Choroid plexus epithelial cell (primary cell): Measurements from ENCODE around the gene DUSP3.
A peak's percentile ranks its signal among the peaks of the same experiment; 100 is the strongest.

Source experiments
- DNase-seq: peaks from one replicate; pipeline ENCODE4 v3.0.0-alpha.2; 2010; ENCODE audit warnings: low read depth
- H3K4me3 ChIP-seq: 2 replicates; pipeline ENCODE4 v1.5.1; 2011; ENCODE audit warnings: low read depth, mild to moderate bottlenecking, control low read depth, low read length, moderate library complexity
- TF ChIP-seq, protein P1 (sequence below): conservative IDR thresholded peaks from 2 replicates; pipeline ENCODE4 v1.5.1; 2011; ENCODE audit warnings: low read depth, mild to moderate bottlenecking, control low read depth, inconsistent platforms, low read length, moderate library complexity

DUSP3 gene

DNA sequence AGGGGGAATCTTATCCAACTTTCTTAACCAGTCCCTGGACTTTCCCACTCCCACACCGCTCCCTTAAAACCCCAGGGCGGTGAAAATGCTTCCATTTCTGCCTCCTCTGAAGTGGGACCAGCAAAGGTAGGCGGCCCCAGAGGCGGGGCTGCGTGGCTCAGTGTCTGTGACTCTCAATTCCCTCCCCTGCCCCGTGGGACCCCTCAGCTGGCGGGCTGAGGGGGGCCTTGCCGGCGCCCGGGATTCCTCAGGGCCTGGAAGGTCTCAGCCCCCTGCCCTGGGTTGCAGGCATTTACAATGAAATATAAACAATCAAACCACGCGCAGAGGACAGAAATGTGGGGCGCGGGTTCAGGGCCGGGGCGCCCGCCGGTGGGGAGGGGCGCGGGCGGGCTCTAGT, 23.8 kb downstream of the DUSP3 start:
- TF ChIP-seq, protein P1, sequence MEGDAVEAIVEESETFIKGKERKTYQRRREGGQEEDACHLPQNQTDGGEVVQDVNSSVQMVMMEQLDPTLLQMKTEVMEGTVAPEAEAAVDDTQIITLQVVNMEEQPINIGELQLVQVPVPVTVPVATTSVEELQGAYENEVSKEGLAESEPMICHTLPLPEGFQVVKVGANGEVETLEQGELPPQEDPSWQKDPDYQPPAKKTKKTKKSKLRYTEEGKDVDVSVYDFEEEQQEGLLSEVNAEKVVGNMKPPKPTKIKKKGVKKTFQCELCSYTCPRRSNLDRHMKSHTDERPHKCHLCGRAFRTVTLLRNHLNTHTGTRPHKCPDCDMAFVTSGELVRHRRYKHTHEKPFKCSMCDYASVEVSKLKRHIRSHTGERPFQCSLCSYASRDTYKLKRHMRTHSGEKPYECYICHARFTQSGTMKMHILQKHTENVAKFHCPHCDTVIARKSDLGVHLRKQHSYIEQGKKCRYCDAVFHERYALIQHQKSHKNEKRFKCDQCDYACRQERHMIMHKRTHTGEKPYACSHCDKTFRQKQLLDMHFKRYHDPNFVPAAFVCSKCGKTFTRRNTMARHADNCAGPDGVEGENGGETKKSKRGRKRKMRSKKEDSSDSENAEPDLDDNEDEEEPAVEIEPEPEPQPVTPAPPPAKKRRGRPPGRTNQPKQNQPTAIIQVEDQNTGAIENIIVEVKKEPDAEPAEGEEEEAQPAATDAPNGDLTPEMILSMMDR = no peak
- H3K4me3 ChIP-seq = no peak overlapping the region

DNA sequence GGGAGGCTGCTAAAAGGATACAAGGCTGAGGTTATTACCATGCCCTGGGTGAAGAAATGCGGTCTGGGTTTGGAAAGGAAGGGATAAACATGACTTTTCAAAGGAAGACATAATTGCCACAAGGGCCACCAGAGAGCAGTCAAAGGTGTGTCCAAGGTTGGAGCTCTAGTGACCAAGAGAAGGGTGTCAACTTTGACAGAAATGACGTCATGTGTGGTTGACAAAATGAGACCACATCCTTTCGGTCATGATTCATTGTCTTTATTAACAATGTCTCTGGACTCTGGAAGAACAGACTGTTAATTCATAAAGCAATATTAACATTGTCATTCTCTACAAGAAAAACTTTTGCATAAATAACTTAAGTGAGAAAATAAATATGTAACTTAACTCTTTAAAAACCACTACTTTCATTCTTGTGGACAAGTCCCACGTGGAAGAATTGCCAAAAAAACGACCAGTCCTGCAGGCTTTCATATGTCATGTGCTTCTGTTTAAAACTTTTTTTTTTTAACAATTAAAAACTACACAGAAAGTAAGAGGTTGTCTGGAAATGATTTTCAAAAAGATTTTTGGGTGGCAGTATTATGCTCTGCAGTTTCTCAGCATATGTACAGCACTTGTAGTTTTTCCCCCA, 25.2 kb downstream of the DUSP3 start:
- TF ChIP-seq, protein P1 = no peak
- no peak for DNase-seq
- H3K4me3 ChIP-seq = no peak overlapping the region

More for the DNA sequence above, 23.8 kb downstream of the DUSP3 start:
- DNase-seq = no peak

DNA sequence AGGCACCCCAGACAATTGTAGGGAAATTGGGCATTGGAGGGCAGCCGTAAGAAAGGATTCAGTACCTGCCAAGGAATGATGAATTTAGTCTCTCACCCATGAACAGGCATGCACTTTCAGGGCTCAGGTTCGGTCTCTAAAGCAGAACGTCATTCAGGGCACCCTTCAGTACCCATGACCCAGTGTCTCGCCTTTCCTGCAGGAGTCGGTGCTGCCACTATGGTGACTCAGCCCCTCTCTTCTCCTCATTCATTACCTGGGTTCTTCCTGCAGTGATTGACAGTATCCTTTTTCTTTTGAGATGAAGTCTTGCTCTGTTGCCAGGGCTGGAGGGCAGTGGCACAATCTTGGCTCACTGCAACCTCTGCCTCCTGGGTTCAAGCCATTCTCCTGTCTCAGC, 28.6 kb downstream of the DUSP3 start:
- TF ChIP-seq, protein P1 = no peak
- no peak overlapping the region for H3K4me3 ChIP-seq
- no peak for DNase-seq

DNA sequence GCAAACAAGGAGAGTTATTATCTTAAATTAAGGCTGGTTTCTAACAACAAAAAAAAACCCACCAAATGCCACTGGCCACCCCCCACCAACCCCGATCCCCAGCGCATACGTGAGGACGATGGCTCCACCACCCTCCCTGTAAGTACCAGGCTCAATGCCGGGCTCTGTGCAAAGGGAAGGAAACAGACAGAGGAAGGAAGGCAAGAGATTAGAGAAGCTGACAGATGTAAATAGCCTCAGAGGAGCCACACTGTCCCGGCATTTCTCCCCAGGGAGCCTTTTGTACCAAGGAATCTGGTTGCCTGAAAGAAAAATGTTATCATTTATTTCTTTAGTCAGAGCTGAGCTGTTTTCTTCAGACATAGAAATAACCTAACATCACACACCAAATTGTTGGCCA, 33.2 kb downstream of the DUSP3 start:
- TF ChIP-seq, protein P1 = no peak
- no peak overlapping the region for H3K4me3 ChIP-seq
- DNase-seq = no peak

DNA sequence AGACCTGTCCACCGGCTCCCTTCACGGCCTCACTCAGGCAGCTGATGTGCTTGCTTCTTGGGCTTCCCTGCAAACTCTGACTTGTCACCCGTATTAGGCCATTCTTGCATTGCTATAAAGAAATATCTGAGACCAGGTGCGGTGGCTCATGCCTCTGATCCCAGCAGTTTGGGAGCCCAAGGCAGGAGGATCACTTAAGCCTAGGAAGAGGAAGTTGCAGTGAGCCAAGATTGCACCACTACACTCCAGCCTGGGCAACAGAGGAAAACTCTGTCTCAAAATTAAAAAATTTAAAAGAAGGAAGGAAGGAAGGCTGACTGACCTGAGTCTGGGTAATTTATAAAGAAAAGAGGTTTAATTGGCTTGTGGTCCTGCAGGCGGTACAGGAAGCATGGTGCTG, 37.1 kb downstream of the DUSP3 start:
- TF ChIP-seq, protein P1 = no peak
- DNase-seq = no peak
- H3K4me3 ChIP-seq = no peak overlapping the region

DNA sequence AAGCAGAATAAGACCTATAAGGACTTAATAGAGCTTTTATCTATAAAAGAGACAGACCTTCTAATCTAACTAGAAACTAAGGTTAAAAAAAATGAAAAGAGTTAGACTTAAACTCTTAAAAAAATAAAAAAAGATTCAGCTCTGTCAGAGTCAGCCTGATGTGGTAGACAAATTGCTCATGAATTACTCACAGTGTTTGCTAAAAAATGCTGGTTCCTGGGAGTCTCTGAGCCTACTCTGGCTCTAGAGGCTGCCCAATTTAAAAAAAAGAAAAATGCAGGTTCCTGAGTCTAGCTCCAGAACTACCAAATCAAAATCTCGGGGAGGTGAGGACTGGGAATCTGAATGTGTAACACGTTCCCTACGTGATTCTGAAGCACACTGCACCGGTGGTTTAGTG, 38.2 kb downstream of the DUSP3 start:
- TF ChIP-seq, protein P1 = no peak
- peak; percentile 48 for DNase-seq

DNA sequence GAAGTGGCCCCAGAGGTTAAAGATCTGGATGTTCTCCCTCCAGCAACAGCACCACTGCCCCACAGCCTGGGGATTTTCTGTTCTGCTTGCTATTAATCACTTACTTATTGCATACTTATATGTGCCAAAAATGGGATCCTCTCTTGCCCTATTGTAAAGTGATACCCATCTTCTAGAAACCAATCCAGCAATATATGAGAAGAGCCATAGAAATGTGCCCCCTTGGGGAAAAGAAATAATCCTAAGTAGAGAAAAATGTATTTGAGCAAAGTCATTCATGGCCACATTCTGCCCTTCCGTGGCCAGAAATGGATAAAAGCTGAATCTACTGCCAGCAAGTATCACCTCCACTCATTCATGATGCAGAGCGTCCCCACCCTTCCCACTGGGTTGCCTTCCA, 41.1 kb downstream of the DUSP3 start:
- no peak overlapping the region for H3K4me3 ChIP-seq
- DNase-seq = no peak
- TF ChIP-seq, protein P1 = no peak

More for the DNA sequence above, 38.2 kb downstream of the DUSP3 start:
- no peak overlapping the region for H3K4me3 ChIP-seq
